Adipocyte (in vitro differentiated cells): ENCODE results near the gene PTPDC1.
A peak's percentile ranks its signal among the peaks of the same experiment; 100 is the strongest.

Experiments used
- DNase-seq: peaks from one replicate; pipeline ENCODE4 v3.0.0-alpha.2; 2015; ENCODE audit warnings: low read depth
- H3K27me3 ChIP-seq: replicated peaks from 2 replicates; pipeline ENCODE4 v1.7.0; 2013; ENCODE audit warnings: mild to moderate bottlenecking, low read length, moderate library complexity; ENCODE audit not compliant: control insufficient read depth, insufficient read depth
- H3K36me3 ChIP-seq: 2 replicates; pipeline ENCODE4 v1.7.0; 2013; ENCODE audit warnings: low read length, mild to moderate bottlenecking, moderate library complexity; ENCODE audit not compliant: control insufficient read depth, insufficient read depth, severe bottlenecking
- H3K4me1 ChIP-seq: 2 replicates; pipeline ENCODE4 v1.7.0; 2013; ENCODE audit warnings: mild to moderate bottlenecking, low read length, moderate library complexity; ENCODE audit not compliant: control insufficient read depth, insufficient read depth
- H3K4me3 ChIP-seq: 2 replicates; pipeline ENCODE4 v1.7.0; 2013; ENCODE audit warnings: mild to moderate bottlenecking, low read length, moderate library complexity
- H3K9ac ChIP-seq: 2 replicates; pipeline ENCODE4 v1.7.0; 2013; ENCODE audit warnings: mild to moderate bottlenecking, low read length, moderate library complexity
- H3K9me3 ChIP-seq: 2 replicates; pipeline ENCODE4 v1.7.0; 2013; ENCODE audit warnings: mild to moderate bottlenecking, low read length, moderate library complexity; ENCODE audit not compliant: control insufficient read depth

The PTPDC1 gene

GRCh38 chr9:94147776-94148175 lies 63.5 kb downstream of the PTPDC1 start:
- Histone ChIP-seq H3K4me1 (peaks cover 24% of the 10 kb centered on the region), H3K9me3 (no peaks in the 10 kb centered on the region), H3K27me3 (no peaks in the 10 kb centered on the region), H3K36me3 (no peaks in the 10 kb centered on the region), H3K9ac (no peak overlapping the region), H3K4me3 (no peak overlapping the region)
- no peak for DNase-seq

DNA sequence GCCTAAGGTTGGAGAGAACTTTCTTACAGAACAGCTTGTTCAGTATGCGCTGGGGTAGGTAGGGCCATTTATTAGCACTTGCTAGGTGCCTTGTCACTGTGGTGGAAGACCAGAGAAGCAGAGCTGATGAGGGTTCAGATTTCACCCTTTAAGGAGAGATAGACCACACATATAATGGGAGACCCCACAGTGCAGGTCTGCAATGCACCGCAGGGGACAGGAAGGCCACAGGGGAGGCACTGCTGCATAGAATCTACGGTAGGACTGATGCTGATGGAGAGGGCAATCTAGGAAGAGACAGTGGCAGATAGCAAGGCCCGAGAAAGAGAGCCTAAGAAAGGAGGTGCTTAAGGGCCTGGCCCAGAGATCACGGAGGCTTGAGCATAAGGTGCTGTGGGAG lies 64.2 kb downstream of the PTPDC1 start:
- H3K9me3 ChIP-seq, result no peaks in the 10 kb centered on the region
- H3K4me3 ChIP-seq, result no peak overlapping the region
- no peaks in the 10 kb centered on the region for H3K27me3 ChIP-seq
- H3K36me3 ChIP-seq, result no peaks in the 10 kb centered on the region
- H3K9ac ChIP-seq, result no peak overlapping the region
- no peak for DNase-seq
- H3K4me1 ChIP-seq, result peaks cover 24% of the 10 kb centered on the region

GRCh38 chr9:94149696-94150095 lies 65.4 kb downstream of the PTPDC1 start:
- no peaks in the 10 kb centered on the region for H3K27me3 ChIP-seq
- no peak overlapping the region for H3K9ac ChIP-seq
- H3K9me3 ChIP-seq, result no peaks in the 10 kb centered on the region
- no peak overlapping the region for H3K4me3 ChIP-seq
- no peak for DNase-seq
- H3K4me1 ChIP-seq, result peaks cover 15% of the 10 kb centered on the region
- H3K36me3 ChIP-seq, result no peaks in the 10 kb centered on the region

GRCh38 chr9:94150279-94150828 lies 66.1 kb downstream of the PTPDC1 start:
- H3K4me1 ChIP-seq, result peaks cover 14% of the 10 kb centered on the region
- no peaks in the 10 kb centered on the region for H3K36me3 ChIP-seq
- no peak for DNase-seq
- no peaks in the 10 kb centered on the region for H3K27me3 ChIP-seq
- no peak overlapping the region for H3K4me3 ChIP-seq
- H3K9me3 ChIP-seq, result no peaks in the 10 kb centered on the region
- no peak overlapping the region for H3K9ac ChIP-seq

DNA sequence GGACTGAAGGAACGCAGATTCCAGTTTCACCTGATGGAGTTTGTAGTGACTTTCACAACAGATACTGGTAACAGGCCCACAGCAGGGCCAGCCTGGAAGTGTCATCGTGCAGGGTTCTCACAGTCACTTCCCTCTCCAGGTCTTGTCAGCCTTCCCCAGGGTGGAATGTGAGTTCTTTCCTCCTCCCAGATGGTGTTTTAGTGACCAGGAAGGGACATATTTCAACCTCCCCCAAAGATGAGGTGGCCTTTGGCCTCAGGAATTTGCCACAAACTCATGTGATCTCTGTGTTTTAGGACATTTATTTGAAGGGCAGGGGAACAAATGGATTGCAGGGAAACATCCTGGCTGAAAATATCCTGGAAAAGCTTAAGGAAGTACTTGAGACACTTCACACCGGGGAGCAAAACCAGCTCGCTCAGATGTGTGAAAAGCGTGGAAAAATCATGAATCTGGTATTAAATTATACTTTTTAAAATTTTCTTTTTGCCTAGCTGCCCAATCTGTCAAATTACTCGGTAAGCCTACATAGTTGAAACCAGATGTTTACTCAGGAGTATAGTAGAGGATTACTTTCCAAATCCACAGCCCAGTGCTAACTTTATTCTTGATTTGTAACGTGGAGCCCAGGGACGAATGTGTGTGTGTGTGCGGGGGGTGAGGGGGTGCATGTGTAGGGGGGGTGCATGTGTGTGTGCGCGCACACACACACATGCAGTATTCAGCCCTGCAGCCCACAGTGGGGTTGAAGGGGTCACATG lies 66.8 kb downstream of the PTPDC1 start:
- Histone ChIP-seq H3K36me3 (no peaks in the 10 kb centered on the region), H3K4me1 (peaks cover 14% of the 10 kb centered on the region), H3K27me3 (no peaks in the 10 kb centered on the region), H3K9me3 (no peaks in the 10 kb centered on the region), H3K9ac (no peak overlapping the region), H3K4me3 (no peak overlapping the region)
- peak; percentile 67 for DNase-seq

DNA sequence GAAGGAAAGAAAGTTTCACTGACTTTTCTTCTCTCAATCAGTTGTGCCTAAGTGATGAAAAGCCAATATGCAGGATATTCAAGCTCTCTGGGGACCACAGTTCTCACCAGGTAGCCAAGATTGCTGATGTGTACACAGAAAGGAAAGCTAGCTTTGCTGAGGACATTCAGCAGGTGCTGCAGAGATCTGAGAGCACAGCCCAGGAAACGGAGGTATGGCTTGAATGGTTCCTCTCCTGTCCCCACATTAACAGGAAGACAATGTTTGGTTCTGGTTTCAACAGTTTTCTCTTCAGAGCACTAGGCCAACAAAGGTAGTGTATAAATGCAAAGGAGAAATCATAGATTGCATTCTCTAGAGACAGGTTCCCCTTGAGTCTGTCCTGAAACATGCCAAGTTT lies 69.6 kb downstream of the PTPDC1 start:
- no peak for DNase-seq
- Histone ChIP-seq H3K9ac (no peak overlapping the region), H3K27me3 (no peaks in the 10 kb centered on the region), H3K36me3 (no peaks in the 10 kb centered on the region), H3K4me3 (no peak overlapping the region), H3K4me1 (peaks cover 22% of the 10 kb centered on the region), H3K9me3 (no peaks in the 10 kb centered on the region)

DNA sequence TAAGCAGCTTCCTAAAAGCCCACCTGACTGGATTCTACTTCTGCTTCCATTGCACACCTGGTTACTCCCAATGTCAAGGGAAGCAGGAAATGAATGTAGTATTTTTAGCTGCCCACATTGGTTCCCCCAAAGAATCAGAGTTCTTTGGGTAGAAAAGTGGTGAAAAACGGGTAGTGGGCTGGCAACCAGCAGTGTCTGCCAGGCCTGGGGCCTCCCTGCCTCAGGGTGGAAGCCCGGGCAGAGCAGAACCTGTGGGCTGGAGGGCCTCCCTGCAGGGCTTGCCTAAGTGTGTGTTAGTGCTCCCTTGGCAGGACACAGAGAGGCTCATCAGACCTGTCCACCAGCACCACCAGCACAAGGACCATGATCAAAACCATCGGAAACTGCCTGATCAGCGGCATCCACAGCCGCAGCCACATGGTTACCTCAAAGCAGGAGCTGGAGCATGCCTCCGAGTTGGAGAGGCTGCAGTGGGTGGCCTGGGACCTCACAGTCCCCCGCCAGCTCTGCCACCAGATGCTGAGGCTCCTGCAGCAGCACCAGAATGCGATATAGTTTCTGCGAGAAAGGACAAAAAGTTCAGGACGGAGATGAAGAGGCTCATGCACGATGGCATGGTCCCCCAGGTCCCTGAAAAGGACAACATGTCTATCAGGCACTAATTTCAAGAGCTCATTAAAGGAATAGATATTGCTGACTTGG lies 72.2 kb downstream of the PTPDC1 start:
- H3K27me3 ChIP-seq, result no peaks in the 10 kb centered on the region
- no peak for DNase-seq
- no peaks in the 10 kb centered on the region for H3K36me3 ChIP-seq
- H3K4me1 ChIP-seq, result peaks cover 25% of the 10 kb centered on the region
- no peak overlapping the region for H3K4me3 ChIP-seq
- H3K9ac ChIP-seq, result no peak overlapping the region
- H3K9me3 ChIP-seq, result no peaks in the 10 kb centered on the region

DNA sequence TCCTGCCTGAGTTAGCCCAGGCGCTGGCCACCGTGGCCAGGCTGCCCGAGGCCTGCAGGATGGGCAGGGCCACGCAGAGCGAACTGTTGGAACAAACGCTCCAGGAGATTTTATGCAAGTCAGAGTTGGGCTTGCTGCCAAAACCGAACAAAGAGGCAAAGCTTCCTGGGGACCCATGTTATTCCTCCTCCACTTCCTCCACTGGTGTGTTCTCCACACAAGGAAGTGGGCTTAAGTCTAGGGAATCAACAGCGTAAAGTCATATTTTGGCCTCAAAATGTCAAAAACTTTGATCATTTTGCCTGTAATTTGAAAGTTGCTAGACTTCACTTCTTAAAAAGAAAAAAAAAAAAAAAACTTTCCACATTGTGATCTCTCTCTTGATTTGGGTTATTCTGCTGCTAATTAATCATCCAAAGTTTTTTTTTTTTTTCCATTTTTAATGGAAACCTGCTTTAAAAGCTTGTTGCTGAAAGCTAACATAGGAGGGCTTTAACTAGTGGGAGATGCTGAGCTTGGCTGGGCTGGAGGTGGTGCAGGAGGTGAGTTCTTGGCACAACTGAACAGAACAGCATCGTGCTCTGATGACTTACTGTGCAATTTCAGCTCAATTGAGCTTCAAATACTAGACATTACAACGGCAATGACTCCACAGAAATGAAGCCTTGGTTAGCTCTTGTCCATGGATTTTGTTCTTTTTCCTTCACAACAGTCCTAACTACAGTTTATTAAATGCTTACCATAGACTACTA lies 73.0 kb downstream of the PTPDC1 start:
- peak; percentile 55 for DNase-seq
- Histone ChIP-seq H3K27me3 (no peaks in the 10 kb centered on the region), H3K9me3 (no peaks in the 10 kb centered on the region)

More for the DNA sequence above, 73.0 kb downstream of the PTPDC1 start:
- Histone ChIP-seq H3K36me3 (no peaks in the 10 kb centered on the region), H3K9ac (no peak overlapping the region), H3K4me1 (peaks cover 20% of the 10 kb centered on the region), H3K4me3 (no peak overlapping the region)
